Panc1 (cell line): ENCODE measurements around the gene C2orf81. TPM values are rescaled to one million over a fixed set of nuclear protein-coding genes. Genes with fewer than 3 reads are reported as not detected.
A peak's percentile ranks its signal among the peaks of the same experiment; 100 is the strongest.

ENCODE experiments used
- ATAC-seq: fragments of 200-7000 bp; cut with Tn5 transposase; 2 replicates; pipeline ENCODE4 v1.9.1; 2020; ENCODE audit warnings: mild to moderate bottlenecking, moderate library complexity
- BruUV-seq: library from RNA; stranded (reverse); fragments of 400-500 nt; replicated peaks from 2 replicates; lab custom pipeline; 2021; lab: Mats Ljungman, UMichigan
- CTCF ChIA-PET: fragments of 300-600 bp; sonication (Branson Sonifier 250); formaldehyde crosslinking; loops from one replicate; lab custom pipeline; 2022; ENCODE audit warnings: antibody characterized with exemption; lab: Charles Lee
- POLR2A ChIA-PET: fragments of 300-600 bp; sonication (Branson Sonifier 250); formaldehyde crosslinking; loops from one replicate; lab custom pipeline; 2022; ENCODE audit warnings: antibody characterized with exemption; lab: Charles Lee
- DNase-seq: peaks from one replicate; pipeline ENCODE4 v3.0.0-alpha.2; 2010; ENCODE audit warnings: low read depth, low spot score
- H3K27ac ChIP-seq: 2 replicates; pipeline ENCODE4 v1.5.1; 2011; ENCODE audit warnings: mild to moderate bottlenecking, low read length, inconsistent platforms
- H3K27me3 ChIP-seq: fragments of 200-500 bp; sonication (Bioruptor generic); 2 replicates; pipeline ENCODE4 v1.6.0; 2014; ENCODE audit warnings: low read length, inconsistent platforms; ENCODE audit not compliant: control insufficient read depth, insufficient read depth
- H3K36me3 ChIP-seq: fragments of 200-500 bp; sonication (Bioruptor generic); 2 replicates; pipeline ENCODE4 v1.5.1; 2014; ENCODE audit warnings: inconsistent platforms, mild to moderate bottlenecking, low read length, moderate library complexity; ENCODE audit not compliant: control insufficient read depth, insufficient read depth
- H3K4me1 ChIP-seq: 2 replicates; pipeline ENCODE4 v1.5.1; 2011; ENCODE audit warnings: inconsistent platforms, mild to moderate bottlenecking, low read length, moderate library complexity; ENCODE audit not compliant: control insufficient read depth, insufficient read depth
- H3K4me3 ChIP-seq, 2 experiments: 2 replicates each; pipeline ENCODE4 v1.5.1; 2011 to 2012; ENCODE audit warnings: low read depth in 2 of 2, low read length in 2 of 2, mild to moderate bottlenecking in 2 of 2, inconsistent platforms in 1 of 2, moderate library complexity in 1 of 2
- H3K9me3 ChIP-seq: fragments of 200-500 bp; sonication (Bioruptor generic); 2 replicates; pipeline ENCODE4 v1.5.1; 2014; ENCODE audit warnings: low read depth, mild to moderate bottlenecking, inconsistent platforms, low read length, moderate library complexity; ENCODE audit not compliant: control insufficient read depth, insufficient read depth
- CTCF ChIP-seq: fragments of 450-650 bp; IDR thresholded peaks from 2 replicates; pipeline ENCODE4 v1.5.1; 2017; ENCODE audit warnings: mild to moderate bottlenecking
- POLR2AphosphoS5 ChIP-seq: IDR thresholded peaks from 2 replicates; pipeline ENCODE4 v1.6.1; 2012; ENCODE audit warnings: mild to moderate bottlenecking, low read depth, low read length, moderate library complexity
- SIN3A ChIP-seq: IDR thresholded peaks from 2 replicates; pipeline ENCODE4 v1.6.1; 2012; ENCODE audit warnings: low read depth, mild to moderate bottlenecking, low read length, moderate library complexity, borderline replicate concordance; ENCODE audit not compliant: insufficient read depth
- TCF7L2 ChIP-seq: IDR thresholded peaks from 2 replicates; pipeline ENCODE4 v1.6.1; 2011; ENCODE audit warnings: mild to moderate bottlenecking, low read depth, low read length, inconsistent platforms
- in situ Hi-C: cut with HindIII; loops from 2 replicates; pipeline ENCODE4 v1.10.0; 2016; ENCODE audit warnings: low sequenced_read_pairs, low pct_unique_long_range_greater_than_20kb
- intact Hi-C: fragments of 100-400 bp; cut with micrococcal nuclease; formaldehyde crosslinking; loops from one replicate; pipeline ENCODE4 v1.10.0; 2022; ENCODE audit not compliant: unreplicated experiment
- total RNA-seq: library from RNA; stranded (reverse); gene quantifications from one replicate; pipeline ENCODE4 v1.2.1, GENCODE V29; 2021; ENCODE audit not compliant: unreplicated experiment
- TF ChIP-seq, protein P1 (sequence below), 2 experiments: IDR thresholded peaks; 2 replicates each; pipeline ENCODE4 v1.6.1; 2011 to 2012; ENCODE audit warnings: low read depth in 2 of 2, control low read depth in 1 of 2, low read length in 1 of 2, mild to moderate bottlenecking in 1 of 2, moderate library complexity in 1 of 2; ENCODE audit not compliant: insufficient read depth in 1 of 2

Gene C2orf81
- total RNA-seq, 1 experiment from 2014 or later, result 3.9 TPM

DNA sequence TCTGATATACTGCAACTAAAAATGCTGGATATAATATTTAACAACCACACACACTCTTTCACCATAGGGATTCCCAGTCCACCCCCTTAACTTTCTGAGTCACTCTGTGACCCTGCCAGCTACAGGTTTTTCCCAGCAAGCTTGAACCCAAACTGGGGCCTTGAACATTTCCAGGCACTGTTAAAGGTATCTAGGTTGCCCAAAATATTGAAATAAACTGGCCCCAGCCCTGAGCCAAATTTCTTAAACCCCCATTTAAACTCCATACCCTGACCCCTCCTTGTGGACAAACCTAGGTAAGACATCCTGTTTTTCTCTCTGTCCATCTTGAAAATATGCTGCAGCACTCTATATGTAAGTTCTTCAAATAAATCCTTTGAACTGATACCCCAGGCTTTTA lies 21.6 kb downstream of the C2orf81 start:
- DNase-seq (no peak), ATAC-seq (peak; percentile 73; the same call in 1 of the 2 replicates)
- H3K9me3 ChIP-seq, result no peaks in the 10 kb centered on the region
- in situ Hi-C loops (no loop called here), intact Hi-C loops (no loop called here)
- ChIA-PET CTCF (no interaction called here), POLR2A (no interaction called here)
- no peaks in the 10 kb centered on the region for H3K36me3 ChIP-seq
- H3K27me3 ChIP-seq, result no peaks in the 10 kb centered on the region
- BruUV-seq, result no TSS peak
- TF ChIP-seq TCF7L2 (no peak), SIN3A (no peak), CTCF (peak; percentile 68), POLR2AphosphoS5 (no peak)
- TF ChIP-seq, protein P1, sequence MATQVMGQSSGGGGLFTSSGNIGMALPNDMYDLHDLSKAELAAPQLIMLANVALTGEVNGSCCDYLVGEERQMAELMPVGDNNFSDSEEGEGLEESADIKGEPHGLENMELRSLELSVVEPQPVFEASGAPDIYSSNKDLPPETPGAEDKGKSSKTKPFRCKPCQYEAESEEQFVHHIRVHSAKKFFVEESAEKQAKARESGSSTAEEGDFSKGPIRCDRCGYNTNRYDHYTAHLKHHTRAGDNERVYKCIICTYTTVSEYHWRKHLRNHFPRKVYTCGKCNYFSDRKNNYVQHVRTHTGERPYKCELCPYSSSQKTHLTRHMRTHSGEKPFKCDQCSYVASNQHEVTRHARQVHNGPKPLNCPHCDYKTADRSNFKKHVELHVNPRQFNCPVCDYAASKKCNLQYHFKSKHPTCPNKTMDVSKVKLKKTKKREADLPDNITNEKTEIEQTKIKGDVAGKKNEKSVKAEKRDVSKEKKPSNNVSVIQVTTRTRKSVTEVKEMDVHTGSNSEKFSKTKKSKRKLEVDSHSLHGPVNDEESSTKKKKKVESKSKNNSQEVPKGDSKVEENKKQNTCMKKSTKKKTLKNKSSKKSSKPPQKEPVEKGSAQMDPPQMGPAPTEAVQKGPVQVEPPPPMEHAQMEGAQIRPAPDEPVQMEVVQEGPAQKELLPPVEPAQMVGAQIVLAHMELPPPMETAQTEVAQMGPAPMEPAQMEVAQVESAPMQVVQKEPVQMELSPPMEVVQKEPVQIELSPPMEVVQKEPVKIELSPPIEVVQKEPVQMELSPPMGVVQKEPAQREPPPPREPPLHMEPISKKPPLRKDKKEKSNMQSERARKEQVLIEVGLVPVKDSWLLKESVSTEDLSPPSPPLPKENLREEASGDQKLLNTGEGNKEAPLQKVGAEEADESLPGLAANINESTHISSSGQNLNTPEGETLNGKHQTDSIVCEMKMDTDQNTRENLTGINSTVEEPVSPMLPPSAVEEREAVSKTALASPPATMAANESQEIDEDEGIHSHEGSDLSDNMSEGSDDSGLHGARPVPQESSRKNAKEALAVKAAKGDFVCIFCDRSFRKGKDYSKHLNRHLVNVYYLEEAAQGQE (IDR thresholded peaks at IDR 0.05; ENCODE audit: insufficient read depth in 1 of 2, low read depth in 2 of 2, low read length in 1 of 2), result no peak
- no peak overlapping the region for H3K27ac ChIP-seq
- H3K4me1 ChIP-seq, result no peaks in the 10 kb centered on the region
- H3K4me3 ChIP-seq, result no peak overlapping the region

DNA sequence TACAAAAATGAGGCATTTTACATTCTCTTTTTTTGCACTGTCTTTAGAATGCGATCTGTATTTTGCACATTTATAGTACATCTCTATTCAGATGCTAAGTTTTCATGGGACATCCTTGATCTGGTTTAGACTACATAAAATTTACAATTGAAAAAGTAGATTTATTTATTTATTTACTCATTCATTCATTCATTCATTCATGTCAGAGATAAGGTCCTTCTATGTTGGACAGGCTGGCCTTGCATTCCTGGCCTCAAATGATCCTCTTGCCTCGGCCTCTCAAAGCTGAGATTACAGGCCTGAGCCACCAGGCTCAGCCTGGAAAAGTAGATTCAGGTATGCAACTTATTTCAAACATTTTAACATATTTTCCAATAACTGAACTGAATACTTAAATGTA lies 25.3 kb downstream of the C2orf81 start:
- Histone ChIP-seq H3K27ac (no peak overlapping the region), H3K9me3 (no peaks in the 10 kb centered on the region), H3K4me1 (peaks cover 6% of the 10 kb centered on the region; the same call in 1 of the 2 replicates), H3K27me3 (no peaks in the 10 kb centered on the region), H3K4me3 (no peak overlapping the region), H3K36me3 (peaks cover 4% of the 10 kb centered on the region; the same call in 1 of the 2 replicates)
- ChIA-PET CTCF (interaction anchor here (1.1 kb wide), 1 partner anchor 146 kb away, joined by 3 read pairs; no protein-coding TSS in a partner anchor), POLR2A (no interaction called here)
- intact Hi-C loops, result no loop called here
- DNase-seq (no peak), ATAC-seq (no peak)
- in situ Hi-C loops, result no loop called here
- BruUV-seq, result no TSS peak
- TF ChIP-seq SIN3A (no peak), TCF7L2 (no peak), CTCF (no peak), POLR2AphosphoS5 (no peak)
- TF ChIP-seq, protein P1 (IDR thresholded peaks at IDR 0.05; ENCODE audit: insufficient read depth in 1 of 2, low read depth in 2 of 2, low read length in 1 of 2), result no peak
